Endothelial cell of umbilical vein (primary cell): Measurements from ENCODE around the gene ACTR3C. TPM values are rescaled to one million over a fixed set of nuclear protein-coding genes. Genes with fewer than 3 reads are reported as not detected.

Experiments used
- BruUV-seq: library from RNA; stranded (reverse); fragments of 400-500 nt; replicated peaks from 2 replicates; lab custom pipeline; 2021; lab: Mats Ljungman, UMichigan
- CTCF ChIA-PET: fragments of 300-600, 350-600 bp; sonication (Branson Sonifier 250); formaldehyde crosslinking; loops from one replicate; lab custom pipeline; 2021; ENCODE audit warnings: antibody characterized with exemption, inconsistent platforms; lab: Charles Lee
- POLR2A ChIA-PET: fragments of 300-600, 350-600 bp; sonication (Branson Sonifier 250); formaldehyde crosslinking; loops from one replicate; lab custom pipeline; 2021; ENCODE audit warnings: antibody characterized with exemption, inconsistent platforms; lab: Charles Lee
- DNase-seq: peaks from one replicate; pipeline ENCODE4 v3.0.0-alpha.2; 2011; ENCODE audit warnings: low read depth, low spot score
- FAIRE-seq: peaks from 2 replicates; lab custom pipeline; 2011; peaks lifted over from hg19 to GRCh38; lab: Jason Lieb, UNC
- H2AFZ ChIP-seq: 2 replicates; pipeline ENCODE4 v1.6.0; 2012; ENCODE audit warnings: low read depth, low read length, control low read depth, inconsistent platforms
- H3K27ac ChIP-seq: 2 replicates; pipeline ENCODE4 v1.5.1; 2011; ENCODE audit warnings: low read depth, mild to moderate bottlenecking, control low read depth, low read length, moderate library complexity; ENCODE audit not compliant: insufficient read depth
- H3K27me3 ChIP-seq, 2 experiments: 2 replicates each; pipeline versions ENCODE4 v1.6.0 to v1.6.1; 2011; ENCODE audit warnings: low read length in 2 of 2, mixed read lengths in 1 of 2; ENCODE audit not compliant: control insufficient read depth in 2 of 2, insufficient read depth in 2 of 2
- H3K36me3 ChIP-seq, 2 experiments: 2 replicates in 1 of 2; 3 replicates in 1 of 2; pipeline ENCODE4 v1.5.1; 2011; ENCODE audit warnings: low read length in 2 of 2, mild to moderate bottlenecking in 1 of 2, moderate library complexity in 1 of 2; ENCODE audit not compliant: control insufficient read depth in 2 of 2, insufficient read depth in 2 of 2; ENCODE audit errors: extremely low read depth in 1 of 2
- H3K4me1 ChIP-seq: 3 replicates; pipeline ENCODE4 v1.5.1; 2011; ENCODE audit warnings: mild to moderate bottlenecking, low read length; ENCODE audit not compliant: control insufficient read depth, insufficient read depth; ENCODE audit errors: extremely low read depth
- H3K4me2 ChIP-seq: 2 replicates; pipeline ENCODE4 v1.6.1; 2011; ENCODE audit warnings: low read length, control low read depth, mixed read lengths; ENCODE audit not compliant: insufficient read depth
- H3K4me3 ChIP-seq, 3 experiments: fragments of 200-600 bp in 1 of 3; sonication (generic), shearing (Covaris generic) in 1 of 3; replicated peaks in 1 of 3; 2 replicates each; pipeline ENCODE4 v1.5.1; 2011 to 2016; ENCODE audit warnings: control low read depth in 3 of 3, low read length in 3 of 3, mild to moderate bottlenecking in 2 of 3, inconsistent platforms in 1 of 3, low read depth in 1 of 3, moderate library complexity in 1 of 3; ENCODE audit not compliant: insufficient read depth in 1 of 3
- H3K79me2 ChIP-seq: 2 replicates; pipeline ENCODE4 v1.6.0; 2012; ENCODE audit warnings: low read length, inconsistent platforms; ENCODE audit not compliant: control insufficient read depth, insufficient read depth
- H3K9ac ChIP-seq: replicated peaks from 2 replicates; pipeline ENCODE3; 2011; ENCODE audit warnings: low read length, control low read depth; ENCODE audit not compliant: insufficient read depth; ENCODE audit errors: extremely low read depth
- H3K9me1 ChIP-seq: replicated peaks from 3 replicates; pipeline ENCODE4 v1.6.0; 2011; ENCODE audit warnings: mild to moderate bottlenecking, low read length; ENCODE audit not compliant: control insufficient read depth, insufficient read depth; ENCODE audit errors: extremely low read depth
- H3K9me3 ChIP-seq: replicated peaks from 2 replicates; pipeline ENCODE4 v1.5.1; 2012; ENCODE audit warnings: low read length, inconsistent platforms; ENCODE audit not compliant: control insufficient read depth, insufficient read depth
- H4K20me1 ChIP-seq: replicated peaks from 2 replicates; pipeline ENCODE3; 2011; ENCODE audit warnings: mild to moderate bottlenecking, low read length; ENCODE audit not compliant: control insufficient read depth, insufficient read depth; ENCODE audit errors: extremely low read depth
- EZH2 ChIP-seq: IDR thresholded peaks from 2 replicates; pipeline ENCODE4 v1.6.1; 2012; ENCODE audit warnings: borderline replicate concordance, low read depth, mild to moderate bottlenecking, moderate library complexity, low read length, inconsistent platforms; ENCODE audit not compliant: severe bottlenecking
- FOS ChIP-seq: IDR thresholded peaks from 2 replicates; pipeline ENCODE4 v1.6.1; 2011; ENCODE audit warnings: mild to moderate bottlenecking, low read length, moderate library complexity, borderline replicate concordance; ENCODE audit not compliant: insufficient read depth
- GATA2 ChIP-seq: IDR thresholded peaks from 2 replicates; pipeline ENCODE4 v1.7.0; 2011; ENCODE audit warnings: low read depth, mild to moderate bottlenecking, moderate library complexity, mixed read lengths, low read length; ENCODE audit not compliant: insufficient read length, insufficient read depth
- JUN ChIP-seq: IDR thresholded peaks from 2 replicates; pipeline ENCODE4 v1.6.1; 2011; ENCODE audit warnings: borderline replicate concordance, low read depth; ENCODE audit not compliant: insufficient read length, insufficient read depth
- MYC ChIP-seq: IDR thresholded peaks from one replicate; pipeline ENCODE4 v1.6.1; 2011; ENCODE audit warnings: mild to moderate bottlenecking, low read depth, low read length
- POLR2A ChIP-seq: IDR thresholded peaks from 2 replicates; pipeline ENCODE4 v1.6.1; 2012; ENCODE audit warnings: low read depth, mild to moderate bottlenecking, control low read depth, low read length
- POLR2AphosphoS5 ChIP-seq: IDR thresholded peaks from 2 replicates; pipeline ENCODE4 v1.6.1; 2012; ENCODE audit warnings: low read depth, mild to moderate bottlenecking, control low read depth, low read length, moderate library complexity; ENCODE audit not compliant: insufficient read depth
- dilution Hi-C: fragments of 300-500 bp; cut with MboI; formaldehyde crosslinking; loops from one replicate; pipeline ENCODE4 v1.15.0; 2019; ENCODE audit warnings: low sequenced_read_pairs; ENCODE audit not compliant: extremely low pct_ligation_motif_present
- intact Hi-C: fragments of 100-400 bp; cut with micrococcal nuclease; formaldehyde crosslinking; loops from one replicate; pipeline ENCODE4 v1.10.0; 2022
- polyA plus RNA-seq, 4 experiments: library from polyadenylated mRNA; depleted of rRNA in 3 of 4; stranded (reverse) in 3 of 4; unstranded in 1 of 4; fragments of >200 nt; gene quantifications; 2 replicates each; pipeline versions ENCODE4 v1.2.1 to v1.2.3, GENCODE V29; 2011 to 2012; ENCODE audit warnings: missing spikeins in 1 of 4
- total RNA-seq: library from RNA; stranded (reverse); gene quantifications from 2 replicates; pipeline ENCODE4 v1.2.3, GENCODE V29; 2021
- TF ChIP-seq, protein P1 (sequence below), 2 donors: IDR thresholded peaks; 1 replicate in 1 of 2; 2 replicates in 1 of 2; pipeline ENCODE4 v1.5.1; 2011; ENCODE audit warnings: low read length in 2 of 2, mild to moderate bottlenecking in 2 of 2, moderate library complexity in 2 of 2, control low read depth in 1 of 2, inconsistent platforms in 1 of 2, low read depth in 1 of 2; ENCODE audit not compliant: insufficient read depth in 1 of 2; ENCODE audit errors: extremely low read depth in 1 of 2

ACTR3C gene
- total and polyA plus RNA-seq, 2 donors (not counting 3 experiments of a cell fraction or from before 2014, with no cell fraction given), result 0.33 TPM; not detected in 1

DNA sequence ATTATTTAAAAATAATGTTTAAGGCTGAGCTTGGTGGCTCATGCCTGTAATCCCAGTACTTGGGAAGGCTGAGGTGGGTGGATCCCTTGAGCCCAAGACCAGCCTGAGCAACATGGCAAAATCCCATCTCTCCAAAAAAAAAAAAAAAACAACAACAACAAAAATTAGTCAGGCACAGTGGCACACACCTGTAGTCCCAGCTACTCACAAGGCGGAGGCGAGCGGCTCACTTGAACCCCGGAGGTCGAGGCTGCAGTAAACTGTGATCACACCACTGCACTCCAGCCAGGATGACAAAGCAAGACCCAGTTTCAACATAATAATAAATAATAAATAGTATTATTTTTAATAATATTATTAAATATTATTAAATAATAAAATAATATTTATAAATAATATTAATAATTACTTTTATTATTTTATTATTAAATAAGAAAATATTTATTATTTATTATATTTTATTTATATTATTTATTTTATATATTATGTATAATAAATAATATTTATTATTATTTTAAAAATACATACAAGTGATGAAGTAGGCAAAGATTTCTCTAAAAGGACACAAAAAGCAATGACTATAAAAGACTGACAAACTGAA lies 8.6 kb downstream of the ACTR3C start:
- FAIRE-seq (no peak), DNase-seq (no peak)
- no peak overlapping the region for H3K4me3 ChIP-seq
- no peak overlapping the region for H3K9ac ChIP-seq
- ChIA-PET POLR2A (no interaction called here), CTCF (no interaction called here)
- H4K20me1 ChIP-seq, result no peaks in the 10 kb centered on the region
- peaks cover 4% of the 10 kb centered on the region for H3K4me1 ChIP-seq
- TF ChIP-seq JUN, result no peak
- TF ChIP-seq MYC, result no peak
- TF ChIP-seq, protein P1, sequence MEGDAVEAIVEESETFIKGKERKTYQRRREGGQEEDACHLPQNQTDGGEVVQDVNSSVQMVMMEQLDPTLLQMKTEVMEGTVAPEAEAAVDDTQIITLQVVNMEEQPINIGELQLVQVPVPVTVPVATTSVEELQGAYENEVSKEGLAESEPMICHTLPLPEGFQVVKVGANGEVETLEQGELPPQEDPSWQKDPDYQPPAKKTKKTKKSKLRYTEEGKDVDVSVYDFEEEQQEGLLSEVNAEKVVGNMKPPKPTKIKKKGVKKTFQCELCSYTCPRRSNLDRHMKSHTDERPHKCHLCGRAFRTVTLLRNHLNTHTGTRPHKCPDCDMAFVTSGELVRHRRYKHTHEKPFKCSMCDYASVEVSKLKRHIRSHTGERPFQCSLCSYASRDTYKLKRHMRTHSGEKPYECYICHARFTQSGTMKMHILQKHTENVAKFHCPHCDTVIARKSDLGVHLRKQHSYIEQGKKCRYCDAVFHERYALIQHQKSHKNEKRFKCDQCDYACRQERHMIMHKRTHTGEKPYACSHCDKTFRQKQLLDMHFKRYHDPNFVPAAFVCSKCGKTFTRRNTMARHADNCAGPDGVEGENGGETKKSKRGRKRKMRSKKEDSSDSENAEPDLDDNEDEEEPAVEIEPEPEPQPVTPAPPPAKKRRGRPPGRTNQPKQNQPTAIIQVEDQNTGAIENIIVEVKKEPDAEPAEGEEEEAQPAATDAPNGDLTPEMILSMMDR (IDR thresholded peaks at IDR 0.05; ENCODE audit: extremely low read depth in 1 of 2, insufficient read depth in 1 of 2, low read depth in 1 of 2, low read length in 2 of 2), result no peak
- no peak for TF ChIP-seq EZH2
- no peak for TF ChIP-seq FOS
- TF ChIP-seq POLR2A, result no peak
- TF ChIP-seq GATA2, result no peak
- TF ChIP-seq POLR2AphosphoS5, result no peak
- dilution Hi-C loops (no loop called here), intact Hi-C loops (no loop called here)
- no peak overlapping the region for H2AFZ ChIP-seq
- no peaks in the 10 kb centered on the region for H3K79me2 ChIP-seq
- no TSS peak for BruUV-seq
- no peaks in the 10 kb centered on the region for H3K9me3 ChIP-seq
- H3K9me1 ChIP-seq, result no peaks in the 10 kb centered on the region
- H3K4me2 ChIP-seq, result no peak overlapping the region
- H3K36me3 ChIP-seq, result no peaks in the 10 kb centered on the region
- H3K27me3 ChIP-seq, result peaks cover 2 to 4% of the 10 kb centered on the region in 2 experiments
- H3K27ac ChIP-seq, result no peak overlapping the region
